HepG2 (cell line): ENCODE results near the gene POC1B. TPM values are rescaled to one million over a fixed set of nuclear protein-coding genes. Genes with fewer than 3 reads are reported as not detected.

ENCODE experiments used
- FOXA3 ChIP-seq: IDR thresholded peaks from 2 replicates; pipeline ENCODE4 v1.6.1; 2016; ENCODE audit warnings: missing genetic modification reagents, missing compliant biosample characterization
- IRX3 ChIP-seq: sonication (generic); formaldehyde crosslinking; IDR thresholded peaks from 2 replicates; pipeline ENCODE4 v1.8.1; 2023; ENCODE audit warnings: mild to moderate bottlenecking, low read depth, missing genetic modification reagents, borderline replicate concordance
- KAT2B ChIP-seq: fragments of 150-350 bp; IDR thresholded peaks from 2 replicates; pipeline ENCODE4 v1.6.1; 2014; ENCODE audit warnings: low read depth, low read length, borderline replicate concordance
- KAT8 ChIP-seq: IDR thresholded peaks from 2 replicates; pipeline ENCODE4 v1.6.1; 2016; ENCODE audit warnings: missing genetic modification reagents, missing compliant biosample characterization
- MAZ ChIP-seq, 2 experiments: sonication (generic) in 1 of 2; formaldehyde crosslinking in 1 of 2; IDR thresholded peaks; 2 replicates each; pipeline versions ENCODE4 v1.5.0 to v1.6.1; 2012 to 2020; ENCODE audit warnings: low read depth in 2 of 2, mild to moderate bottlenecking in 2 of 2, borderline replicate concordance in 1 of 2, improper control_type of control experiment in 1 of 2, low read length in 1 of 2, missing genetic modification reagents in 1 of 2, moderate library complexity in 1 of 2
- PHB2 ChIP-seq: fragments of 450-650 bp; IDR thresholded peaks from 2 replicates; pipeline ENCODE4 v1.6.1; 2018; ENCODE audit not compliant: partially characterized antibody
- REXO4 ChIP-seq: sonication (generic); formaldehyde crosslinking; IDR thresholded peaks from 2 replicates; pipeline ENCODE4 v1.8.0; 2022; ENCODE audit warnings: missing genetic modification reagents, mild to moderate bottlenecking, borderline replicate concordance
- SP5 ChIP-seq: IDR thresholded peaks from 2 replicates; pipeline ENCODE4 v1.6.1; 2016; ENCODE audit warnings: low read depth, borderline replicate concordance
- ZBTB7B ChIP-seq: sonication (generic); formaldehyde crosslinking; IDR thresholded peaks from 2 replicates; pipeline ENCODE4 v1.4.0; 2020; ENCODE audit warnings: missing genetic modification reagents
- ZNF343 ChIP-seq: sonication (generic); formaldehyde crosslinking; IDR thresholded peaks from 2 replicates; pipeline ENCODE4 v1.4.0; 2020; ENCODE audit warnings: mild to moderate bottlenecking, missing genetic modification reagents
- ZNF441 ChIP-seq: sonication (generic); formaldehyde crosslinking; IDR thresholded peaks from 2 replicates; pipeline ENCODE4 v1.7.0; 2021; ENCODE audit warnings: missing genetic modification reagents, borderline replicate concordance
- ZNF816 ChIP-seq: sonication (generic); formaldehyde crosslinking; IDR thresholded peaks from 2 replicates; pipeline ENCODE4 v1.8.0; 2022; ENCODE audit warnings: missing genetic modification reagents, mild to moderate bottlenecking, borderline replicate concordance
- ZNF878 ChIP-seq: sonication (generic); formaldehyde crosslinking; IDR thresholded peaks from 2 replicates; pipeline ENCODE4 v1.8.1; 2023; ENCODE audit warnings: mild to moderate bottlenecking, missing genetic modification reagents, moderate library complexity
- polyA plus RNA-seq, 8 experiments: library from polyadenylated mRNA; depleted of rRNA in 3 of 8; stranded (reverse) in 7 of 8; unstranded in 1 of 8; fragments of >200 nt; fragmentation: Illumina TruSeq in 4 of 8; extraction: Trizol in 4 of 8; gene quantifications; 2 replicates each; pipeline versions ENCODE4 v1.2.1 to v1.2.3, GENCODE V29; 2011 to 2016; ENCODE audit warnings: low read depth in 4 of 8, missing spikeins in 1 of 8, mixed read lengths in 1 of 8; ENCODE audit not compliant: insufficient read depth in 1 of 8
- total RNA-seq, 5 experiments: library from RNA; depleted of rRNA; stranded (reverse); fragments of >200 nt; fragmentation: Illumina TruSeq; extraction: Trizol; gene quantifications; 2 replicates each; pipeline ENCODE4 v1.2.3, GENCODE V29; 2016; ENCODE audit warnings: low read depth in 1 of 5
- TF ChIP-seq, protein P1 (sequence below): sonication (generic); formaldehyde crosslinking; IDR thresholded peaks from 2 replicates; pipeline ENCODE4 v1.4.0; 2020; ENCODE audit warnings: missing genetic modification reagents
- TF ChIP-seq, protein P2 (sequence below): IDR thresholded peaks from 2 replicates; pipeline ENCODE4 v1.6.1; 2016; ENCODE audit warnings: missing compliant biosample characterization, missing genetic modification reagents, borderline replicate concordance
- TF ChIP-seq, protein P3 (sequence below): sonication (generic); formaldehyde crosslinking; IDR thresholded peaks from 2 replicates; pipeline ENCODE4 v1.5.1; 2020; ENCODE audit warnings: mild to moderate bottlenecking, missing genetic modification reagents, moderate library complexity
- TF ChIP-seq, protein P4 (sequence below): sonication (generic); formaldehyde crosslinking; IDR thresholded peaks from 2 replicates; pipeline ENCODE4 v1.4.0; 2020; ENCODE audit warnings: missing genetic modification reagents
- TF ChIP-seq, protein P5 (sequence below): IDR thresholded peaks from 2 replicates; pipeline ENCODE4 v1.6.1; 2018; ENCODE audit warnings: missing genetic modification reagents, mild to moderate bottlenecking, missing compliant biosample characterization

The POC1B gene
- total and polyA plus RNA-seq, 2 of the 13 experiments (the other 11 are each of a cell fraction or from before 2014, with no cell fraction given): 9.3 to 11.0 TPM

DNA sequence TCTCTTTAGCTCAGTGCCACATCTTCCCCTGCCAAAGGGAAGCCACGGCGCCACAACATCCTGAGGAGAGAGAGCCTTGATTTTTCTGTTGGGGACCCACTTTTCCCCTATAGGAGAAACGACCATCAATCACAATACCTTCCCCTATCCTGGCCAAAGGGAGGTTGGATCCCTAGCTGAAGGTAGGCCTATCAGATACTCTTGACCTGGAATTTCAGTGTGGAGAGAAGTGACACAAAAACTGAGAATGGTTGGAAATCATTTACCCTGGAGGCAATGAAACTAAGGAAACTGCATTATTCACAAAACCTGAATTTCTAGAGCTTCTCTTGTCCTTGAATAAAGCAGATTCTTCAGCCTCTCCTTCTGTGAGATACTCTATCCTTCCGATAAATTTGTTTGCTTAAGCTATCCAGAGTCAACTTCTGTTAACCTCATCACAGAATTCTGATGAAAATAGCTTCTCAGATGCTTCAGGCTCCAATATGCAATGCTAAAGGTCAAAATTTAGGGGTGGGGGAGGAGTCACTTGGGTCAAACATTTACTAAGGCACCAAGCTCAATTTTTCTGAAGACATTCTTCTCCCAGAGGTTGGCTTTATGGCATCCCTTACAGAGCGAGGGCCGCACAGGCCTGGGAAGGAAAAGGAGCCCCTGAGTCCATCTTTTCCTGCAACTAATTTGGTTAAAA lies 146.6 kb downstream of the POC1B start (continued):
- TF ChIP-seq ZNF816 (CRISPR knock-in tag) (no peak), ZNF441 (CRISPR knock-in tag) (no peak), SP5 (peak; percentile 82; the same call in 1 of the 2 replicates), REXO4 (no peak), IRX3 (CRISPR knock-in tag) (no peak), ZBTB7B (CRISPR knock-in tag) (peak; percentile 54; the same call in 1 of the 2 replicates), MAZ (IDR thresholded peaks at IDR 0.05; ENCODE audit: borderline replicate concordance, low read depth, low read length) (no peak), MAZ (CRISPR knock-in tag; IDR thresholded peaks at IDR 0.05; ENCODE audit: low read depth) (no peak), FOXA3 (CRISPR knock-in tag) (peak; percentile 46; the same call in 1 of the 2 replicates), ZNF343 (CRISPR knock-in tag) (no peak), PHB2 (no peak), ZNF878 (CRISPR knock-in tag) (peak; percentile 51; the same call in 1 of the 2 replicates), KAT8 (CRISPR knock-in tag) (no peak), KAT2B (no peak)
- TF ChIP-seq, protein P1, sequence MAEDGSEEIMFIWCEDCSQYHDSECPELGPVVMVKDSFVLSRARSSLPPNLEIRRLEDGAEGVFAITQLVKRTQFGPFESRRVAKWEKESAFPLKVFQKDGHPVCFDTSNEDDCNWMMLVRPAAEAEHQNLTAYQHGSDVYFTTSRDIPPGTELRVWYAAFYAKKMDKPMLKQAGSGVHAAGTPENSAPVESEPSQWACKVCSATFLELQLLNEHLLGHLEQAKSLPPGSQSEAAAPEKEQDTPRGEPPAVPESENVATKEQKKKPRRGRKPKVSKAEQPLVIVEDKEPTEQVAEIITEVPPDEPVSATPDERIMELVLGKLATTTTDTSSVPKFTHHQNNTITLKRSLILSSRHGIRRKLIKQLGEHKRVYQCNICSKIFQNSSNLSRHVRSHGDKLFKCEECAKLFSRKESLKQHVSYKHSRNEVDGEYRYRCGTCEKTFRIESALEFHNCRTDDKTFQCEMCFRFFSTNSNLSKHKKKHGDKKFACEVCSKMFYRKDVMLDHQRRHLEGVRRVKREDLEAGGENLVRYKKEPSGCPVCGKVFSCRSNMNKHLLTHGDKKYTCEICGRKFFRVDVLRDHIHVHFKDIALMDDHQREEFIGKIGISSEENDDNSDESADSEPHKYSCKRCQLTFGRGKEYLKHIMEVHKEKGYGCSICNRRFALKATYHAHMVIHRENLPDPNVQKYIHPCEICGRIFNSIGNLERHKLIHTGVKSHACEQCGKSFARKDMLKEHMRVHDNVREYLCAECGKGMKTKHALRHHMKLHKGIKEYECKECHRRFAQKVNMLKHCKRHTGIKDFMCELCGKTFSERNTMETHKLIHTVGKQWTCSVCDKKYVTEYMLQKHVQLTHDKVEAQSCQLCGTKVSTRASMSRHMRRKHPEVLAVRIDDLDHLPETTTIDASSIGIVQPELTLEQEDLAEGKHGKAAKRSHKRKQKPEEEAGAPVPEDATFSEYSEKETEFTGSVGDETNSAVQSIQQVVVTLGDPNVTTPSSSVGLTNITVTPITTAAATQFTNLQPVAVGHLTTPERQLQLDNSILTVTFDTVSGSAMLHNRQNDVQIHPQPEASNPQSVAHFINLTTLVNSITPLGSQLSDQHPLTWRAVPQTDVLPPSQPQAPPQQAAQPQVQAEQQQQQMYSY (CRISPR knock-in tag): no peak
- TF ChIP-seq, protein P2, sequence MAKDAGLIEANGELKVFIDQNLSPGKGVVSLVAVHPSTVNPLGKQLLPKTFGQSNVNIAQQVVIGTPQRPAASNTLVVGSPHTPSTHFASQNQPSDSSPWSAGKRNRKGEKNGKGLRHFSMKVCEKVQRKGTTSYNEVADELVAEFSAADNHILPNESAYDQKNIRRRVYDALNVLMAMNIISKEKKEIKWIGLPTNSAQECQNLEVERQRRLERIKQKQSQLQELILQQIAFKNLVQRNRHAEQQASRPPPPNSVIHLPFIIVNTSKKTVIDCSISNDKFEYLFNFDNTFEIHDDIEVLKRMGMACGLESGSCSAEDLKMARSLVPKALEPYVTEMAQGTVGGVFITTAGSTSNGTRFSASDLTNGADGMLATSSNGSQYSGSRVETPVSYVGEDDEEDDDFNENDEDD (CRISPR knock-in tag): no peak
- TF ChIP-seq, protein P3, sequence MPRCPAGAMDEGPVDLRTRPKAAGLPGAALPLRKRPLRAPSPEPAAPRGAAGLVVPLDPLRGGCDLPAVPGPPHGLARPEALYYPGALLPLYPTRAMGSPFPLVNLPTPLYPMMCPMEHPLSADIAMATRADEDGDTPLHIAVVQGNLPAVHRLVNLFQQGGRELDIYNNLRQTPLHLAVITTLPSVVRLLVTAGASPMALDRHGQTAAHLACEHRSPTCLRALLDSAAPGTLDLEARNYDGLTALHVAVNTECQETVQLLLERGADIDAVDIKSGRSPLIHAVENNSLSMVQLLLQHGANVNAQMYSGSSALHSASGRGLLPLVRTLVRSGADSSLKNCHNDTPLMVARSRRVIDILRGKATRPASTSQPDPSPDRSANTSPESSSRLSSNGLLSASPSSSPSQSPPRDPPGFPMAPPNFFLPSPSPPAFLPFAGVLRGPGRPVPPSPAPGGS: no peak
- TF ChIP-seq, protein P4, sequence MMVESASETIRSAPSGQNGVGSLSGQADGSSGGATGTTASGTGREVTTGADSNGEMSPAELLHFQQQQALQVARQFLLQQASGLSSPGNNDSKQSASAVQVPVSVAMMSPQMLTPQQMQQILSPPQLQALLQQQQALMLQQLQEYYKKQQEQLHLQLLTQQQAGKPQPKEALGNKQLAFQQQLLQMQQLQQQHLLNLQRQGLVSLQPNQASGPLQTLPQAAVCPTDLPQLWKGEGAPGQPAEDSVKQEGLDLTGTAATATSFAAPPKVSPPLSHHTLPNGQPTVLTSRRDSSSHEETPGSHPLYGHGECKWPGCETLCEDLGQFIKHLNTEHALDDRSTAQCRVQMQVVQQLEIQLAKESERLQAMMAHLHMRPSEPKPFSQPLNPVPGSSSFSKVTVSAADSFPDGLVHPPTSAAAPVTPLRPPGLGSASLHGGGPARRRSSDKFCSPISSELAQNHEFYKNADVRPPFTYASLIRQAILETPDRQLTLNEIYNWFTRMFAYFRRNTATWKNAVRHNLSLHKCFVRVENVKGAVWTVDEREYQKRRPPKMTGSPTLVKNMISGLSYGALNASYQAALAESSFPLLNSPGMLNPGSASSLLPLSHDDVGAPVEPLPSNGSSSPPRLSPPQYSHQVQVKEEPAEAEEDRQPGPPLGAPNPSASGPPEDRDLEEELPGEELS (CRISPR knock-in tag): peak; percentile 51
- TF ChIP-seq, protein P5, sequence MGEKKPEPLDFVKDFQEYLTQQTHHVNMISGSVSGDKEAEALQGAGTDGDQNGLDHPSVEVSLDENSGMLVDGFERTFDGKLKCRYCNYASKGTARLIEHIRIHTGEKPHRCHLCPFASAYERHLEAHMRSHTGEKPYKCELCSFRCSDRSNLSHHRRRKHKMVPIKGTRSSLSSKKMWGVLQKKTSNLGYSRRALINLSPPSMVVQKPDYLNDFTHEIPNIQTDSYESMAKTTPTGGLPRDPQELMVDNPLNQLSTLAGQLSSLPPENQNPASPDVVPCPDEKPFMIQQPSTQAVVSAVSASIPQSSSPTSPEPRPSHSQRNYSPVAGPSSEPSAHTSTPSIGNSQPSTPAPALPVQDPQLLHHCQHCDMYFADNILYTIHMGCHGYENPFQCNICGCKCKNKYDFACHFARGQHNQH (CRISPR knock-in tag): no peak
